Measurements from ENCODE around the gene OR2F1. TPM values are rescaled to one million over a fixed set of nuclear protein-coding genes. Genes with fewer than 3 reads are reported as not detected.

The OR2F1 gene
- total and polyA plus RNA-seq, 10 of the 15 experiments (the other 5 are each of a cell fraction or from before 2014, with no cell fraction given) = not detected

DNA sequence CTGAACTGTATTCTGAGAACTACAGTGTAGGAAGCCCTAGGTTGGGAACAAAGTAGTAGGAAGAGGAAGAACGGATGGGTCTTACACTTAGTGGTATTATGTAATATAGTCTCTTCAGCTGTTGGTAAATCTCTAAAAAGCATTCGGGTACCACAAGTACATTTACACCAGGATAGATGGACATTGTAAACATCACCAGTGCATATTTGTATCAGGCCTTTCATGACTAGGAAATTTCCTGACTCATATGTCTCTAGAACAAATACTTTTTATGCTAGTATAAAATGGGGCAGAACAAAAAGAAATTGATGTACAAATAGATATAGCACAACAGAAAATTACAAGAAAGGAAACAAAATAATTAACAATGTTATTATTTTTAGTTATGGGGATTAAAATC, 23.9 kb downstream of the OR2F1 start (continued):
- TF ChIP-seq, protein P1, sequence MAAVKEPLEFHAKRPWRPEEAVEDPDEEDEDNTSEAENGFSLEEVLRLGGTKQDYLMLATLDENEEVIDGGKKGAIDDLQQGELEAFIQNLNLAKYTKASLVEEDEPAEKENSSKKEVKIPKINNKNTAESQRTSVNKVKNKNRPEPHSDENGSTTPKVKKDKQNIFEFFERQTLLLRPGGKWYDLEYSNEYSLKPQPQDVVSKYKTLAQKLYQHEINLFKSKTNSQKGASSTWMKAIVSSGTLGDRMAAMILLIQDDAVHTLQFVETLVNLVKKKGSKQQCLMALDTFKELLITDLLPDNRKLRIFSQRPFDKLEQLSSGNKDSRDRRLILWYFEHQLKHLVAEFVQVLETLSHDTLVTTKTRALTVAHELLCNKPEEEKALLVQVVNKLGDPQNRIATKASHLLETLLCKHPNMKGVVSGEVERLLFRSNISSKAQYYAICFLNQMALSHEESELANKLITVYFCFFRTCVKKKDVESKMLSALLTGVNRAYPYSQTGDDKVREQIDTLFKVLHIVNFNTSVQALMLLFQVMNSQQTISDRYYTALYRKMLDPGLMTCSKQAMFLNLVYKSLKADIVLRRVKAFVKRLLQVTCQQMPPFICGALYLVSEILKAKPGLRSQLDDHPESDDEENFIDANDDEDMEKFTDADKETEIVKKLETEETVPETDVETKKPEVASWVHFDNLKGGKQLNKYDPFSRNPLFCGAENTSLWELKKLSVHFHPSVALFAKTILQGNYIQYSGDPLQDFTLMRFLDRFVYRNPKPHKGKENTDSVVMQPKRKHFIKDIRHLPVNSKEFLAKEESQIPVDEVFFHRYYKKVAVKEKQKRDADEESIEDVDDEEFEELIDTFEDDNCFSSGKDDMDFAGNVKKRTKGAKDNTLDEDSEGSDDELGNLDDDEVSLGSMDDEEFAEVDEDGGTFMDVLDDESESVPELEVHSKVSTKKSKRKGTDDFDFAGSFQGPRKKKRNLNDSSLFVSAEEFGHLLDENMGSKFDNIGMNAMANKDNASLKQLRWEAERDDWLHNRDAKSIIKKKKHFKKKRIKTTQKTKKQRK (IDR thresholded peaks at IDR 0.05; ENCODE audit: low read depth, low read length) = no peak

DNA sequence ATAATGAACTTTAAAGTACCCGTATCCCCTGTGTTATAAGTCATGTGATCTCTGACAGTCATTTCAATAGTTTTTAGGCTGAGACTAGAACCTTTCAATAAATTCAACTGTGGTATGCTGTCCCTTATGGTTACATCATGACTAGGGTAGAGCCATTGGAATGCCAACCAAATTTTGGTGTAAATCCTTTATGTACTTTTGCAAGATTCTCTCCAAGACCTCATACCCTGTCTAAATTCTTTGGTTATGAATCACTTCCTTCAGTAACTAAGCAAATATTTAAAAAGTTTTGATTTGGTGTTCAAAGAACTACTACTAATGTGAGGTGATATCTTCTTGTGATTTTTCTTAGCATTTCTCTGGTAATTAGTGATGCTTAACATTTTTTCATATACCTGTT, 24.7 kb downstream of the OR2F1 start:
- WGBS (ENCODE audit: insufficient coverage, insufficient replicate concordance, low lambda C conversion rate, missing lambda C conversion rate) = 0% methylated on average over 1 of the region's 1 CpG
- no peak for ATAC-seq
- Histone ChIP-seq H3K9me3 (replicated peaks; ENCODE audit: control insufficient read depth, insufficient read depth, low read length) (no peaks in the 10 kb centered on the region; the same call in 2 of the 3 replicates), H3K4me2 (ENCODE audit: control insufficient read depth, insufficient read depth) (no peak overlapping the region), H3K9ac (ENCODE audit: control insufficient read depth, insufficient read depth, low read length) (no peak overlapping the region), H3K79me2 (ENCODE audit: control insufficient read depth, insufficient read depth, low read length) (no peaks in the 10 kb centered on the region), H3K27me3 (replicated peaks in 1 of 2; ENCODE audit: control insufficient read depth in 2 of 2, insufficient read depth in 2 of 2, low read length in 1 of 2) (no peaks in the 10 kb centered on the region), H2AFZ (ENCODE audit: control insufficient read depth, low read depth, low read length) (no peak overlapping the region), H3K36me3 (ENCODE audit: control insufficient read depth in 2 of 2, insufficient read depth in 2 of 2, low read length in 1 of 2) (no peaks in the 10 kb centered on the region), H4K20me1 (ENCODE audit: control insufficient read depth, insufficient read depth) (no peaks in the 10 kb centered on the region), H3K4me1 (ENCODE audit: control insufficient read depth, insufficient read depth, low read length) (no peaks in the 10 kb centered on the region), H3K4me3 (no peak overlapping the region), H3K27ac (ENCODE audit: control insufficient read depth, insufficient read depth) (no peak overlapping the region)
- intact Hi-C loops (cut with micrococcal nuclease; ENCODE audit: unreplicated experiment) = no loop called here
- in situ Hi-C loops (cut with MboI) = no loop called here
- RAD21 ChIA-PET (ENCODE audit: unreplicated experiment) = no interaction called here
- no peak for DNase-seq (ENCODE audit: low read depth, low spot score)
- POLR2A ChIA-PET = no interaction called here
- SMC1A ChIA-PET (ENCODE audit: uncharacterized antibody, unreplicated experiment) = interaction anchor here (0.6 kb wide), 1 partner anchor 246 kb away, joined by 3 read pairs; no protein-coding TSS in a partner anchor
- TF ChIP-seq JUNB (IDR thresholded peaks at IDR 0.05) (no peak), NFYA (IDR thresholded peaks at IDR 0.05; ENCODE audit: borderline replicate concordance, low read depth, low read length) (no peak), MYB (IDR thresholded peaks at IDR 0.05; ENCODE audit: borderline replicate concordance, low read depth, low read length) (no peak), POLR2A (IDR thresholded peaks at IDR 0.05; ENCODE audit: low read depth, low read length) (no peak), IRF4 (IDR thresholded peaks at IDR 0.05; ENCODE audit: low read depth, low read length) (no peak), ESRRA (IDR thresholded peaks at IDR 0.05; ENCODE audit: low read length) (no peak), CBX3 (IDR thresholded peaks at IDR 0.05; ENCODE audit: borderline replicate concordance, low read depth) (no peak), CREB1 (IDR thresholded peaks at IDR 0.05; ENCODE audit: low read depth) (no peak), CBX5 (IDR thresholded peaks at IDR 0.05; ENCODE audit: low read depth) (no peak), PML (IDR thresholded peaks at IDR 0.05; ENCODE audit: low read length) (no peak), YY1 (IDR thresholded peaks at IDR 0.05; ENCODE audit: low read depth, low read length) (no peak), SUZ12 (IDR thresholded peaks at IDR 0.05; ENCODE audit: unreplicated experiment) (no peak), ATF7 (IDR thresholded peaks at IDR 0.05; ENCODE audit: low read depth) (no peak), YBX1 (IDR thresholded peaks at IDR 0.05) (no peak), CBFB (IDR thresholded peaks at IDR 0.05; ENCODE audit: low read depth) (no peak), HDAC2 (IDR thresholded peaks at IDR 0.05) (no peak), IKZF2 (IDR thresholded peaks at IDR 0.05) (no peak), CHD2 (IDR thresholded peaks at IDR 0.05; ENCODE audit: borderline replicate concordance, low read depth, low read length) (no peak), POLR2AphosphoS5 (IDR thresholded peaks at IDR 0.05; ENCODE audit: low read length) (no peak)
- TF ChIP-seq, protein P2, sequence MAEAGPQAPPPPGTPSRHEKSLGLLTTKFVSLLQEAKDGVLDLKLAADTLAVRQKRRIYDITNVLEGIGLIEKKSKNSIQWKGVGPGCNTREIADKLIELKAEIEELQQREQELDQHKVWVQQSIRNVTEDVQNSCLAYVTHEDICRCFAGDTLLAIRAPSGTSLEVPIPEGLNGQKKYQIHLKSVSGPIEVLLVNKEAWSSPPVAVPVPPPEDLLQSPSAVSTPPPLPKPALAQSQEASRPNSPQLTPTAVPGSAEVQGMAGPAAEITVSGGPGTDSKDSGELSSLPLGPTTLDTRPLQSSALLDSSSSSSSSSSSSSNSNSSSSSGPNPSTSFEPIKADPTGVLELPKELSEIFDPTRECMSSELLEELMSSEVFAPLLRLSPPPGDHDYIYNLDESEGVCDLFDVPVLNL (IDR thresholded peaks at IDR 0.05; ENCODE audit: low read depth, low read length) = no peak
- CTCF ChIA-PET = interaction anchor here (0.6 kb wide), 1 partner anchor 58 kb away, joined by 3 read pairs; no protein-coding TSS in a partner anchor
- peak; percentile 54 for FAIRE-seq
- no TSS peak for BruUV-seq (replicated peaks)
